ENCODE results near the gene SARDH.

Gene SARDH

GRCh38 chr9:133647765-133648469 lies 90.2 kb downstream of the SARDH start:
- no peak for DNase-seq (ENCODE audit: low read depth)
- no peak for TF ChIP-seq CTCF (IDR thresholded peaks at IDR 0.05; ENCODE audit: control insufficient read depth, insufficient read depth, low read depth, low read length, missing control alignments)
- H3K4me3 ChIP-seq (ENCODE audit: control insufficient read depth, low read depth, low read length), result no peak overlapping the region

GRCh38 chr9:133647148-133647547 lies 91.0 kb downstream of the SARDH start:
- no peak for TF ChIP-seq CTCF (IDR thresholded peaks at IDR 0.05; ENCODE audit: control insufficient read depth, insufficient read depth, low read depth, low read length, missing control alignments)
- H3K4me3 ChIP-seq (ENCODE audit: control insufficient read depth, low read depth, low read length), result no peak overlapping the region
- no peak for DNase-seq (ENCODE audit: low read depth)

GRCh38 chr9:133645021-133645765 lies 93.0 kb downstream of the SARDH start:
- no peak overlapping the region for H3K4me3 ChIP-seq (ENCODE audit: control insufficient read depth, low read depth, low read length)
- DNase-seq (ENCODE audit: low read depth), result no peak
- TF ChIP-seq CTCF (IDR thresholded peaks at IDR 0.05; ENCODE audit: control insufficient read depth, insufficient read depth, low read depth, low read length, missing control alignments), result no peak

DNA sequence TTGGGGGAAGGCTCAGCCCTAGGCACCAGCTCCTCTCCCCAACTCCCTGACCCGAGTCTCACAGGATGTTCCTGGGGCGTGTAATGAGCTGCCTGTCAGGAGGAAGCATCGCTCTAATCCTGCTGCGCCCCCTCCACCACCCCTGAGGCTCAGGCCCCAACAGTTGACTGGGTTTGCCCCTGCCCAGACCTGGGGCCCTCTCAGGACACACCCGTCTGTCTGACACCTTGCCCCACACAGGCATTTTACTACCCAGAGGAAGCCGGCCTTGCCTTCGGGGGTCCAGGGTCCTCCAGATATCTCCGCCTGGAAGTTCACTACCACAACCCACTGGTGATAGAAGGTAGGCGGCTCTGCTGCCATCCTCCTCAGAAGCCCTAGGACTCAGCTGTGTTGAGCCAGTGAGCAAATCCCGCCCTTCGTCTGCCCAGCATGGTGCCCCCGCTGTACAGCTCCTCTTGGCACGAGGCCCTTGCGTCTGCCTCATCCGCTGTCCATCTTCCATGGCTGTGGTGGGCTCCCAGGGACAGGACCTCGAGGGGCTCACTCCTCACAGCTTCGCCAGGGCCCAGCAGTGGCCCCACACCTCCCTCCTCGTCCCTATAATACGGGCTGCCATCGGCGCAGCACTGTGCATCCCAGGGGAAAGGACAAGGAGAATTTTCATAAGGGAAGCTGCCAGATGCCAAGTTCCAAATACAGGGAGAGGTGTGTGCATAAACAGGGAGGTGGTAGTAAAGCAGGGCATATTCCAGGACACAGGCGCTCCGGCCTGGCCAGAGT lies 94.0 kb downstream of the SARDH start:
- no peak for DNase-seq (ENCODE audit: low read depth)
- no peak for TF ChIP-seq CTCF (IDR thresholded peaks at IDR 0.05; ENCODE audit: control insufficient read depth, insufficient read depth, low read depth, low read length, missing control alignments)
- no peak overlapping the region for H3K4me3 ChIP-seq (ENCODE audit: control insufficient read depth, low read depth, low read length)

DNA sequence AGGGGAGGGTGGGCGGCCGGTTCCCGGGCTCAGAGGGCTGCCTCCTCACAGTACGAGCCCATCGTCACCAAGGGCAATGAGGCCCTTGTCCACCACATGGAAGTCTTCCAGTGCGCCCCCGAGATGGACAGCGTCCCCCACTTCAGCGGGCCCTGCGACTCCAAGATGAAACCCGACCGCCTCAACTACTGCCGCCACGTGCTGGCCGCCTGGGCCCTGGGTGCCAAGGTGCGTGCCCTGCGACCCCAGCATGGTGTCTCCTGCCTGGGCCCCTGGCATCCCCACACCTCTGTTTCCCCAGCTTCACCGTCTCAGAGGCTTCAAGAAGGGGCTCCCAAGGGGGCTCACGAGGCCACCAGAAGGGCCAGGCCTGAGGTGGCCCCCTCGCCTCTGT lies 94.8 kb downstream of the SARDH start:
- no peak for DNase-seq (ENCODE audit: low read depth)
- TF ChIP-seq CTCF (IDR thresholded peaks at IDR 0.05; ENCODE audit: control insufficient read depth, insufficient read depth, low read depth, low read length, missing control alignments), result no peak
- H3K4me3 ChIP-seq (ENCODE audit: control insufficient read depth, low read depth, low read length), result no peak overlapping the region

- no peak for TF ChIP-seq CTCF (IDR thresholded peaks at IDR 0.05; ENCODE audit: control insufficient read depth, insufficient read depth, low read depth, low read length, missing control alignments)
Measured at GRCh38 chr9:133642708-133643361, 95.3 kb downstream of the SARDH start.

More at GRCh38 chr9:133642708-133643361, 95.3 kb downstream of the SARDH start:
- DNase-seq (ENCODE audit: low read depth), result no peak
- no peak overlapping the region for H3K4me3 ChIP-seq (ENCODE audit: control insufficient read depth, low read depth, low read length)
